ENCODE measurements around the gene RAB15. TPM values are rescaled to one million over a fixed set of nuclear protein-coding genes. Genes with fewer than 3 reads are reported as not detected.

Gene RAB15
- total and polyA plus RNA-seq, 2 donors (not counting 3 experiments of a cell fraction or from before 2014, with no cell fraction given) = 24.9 to 33.3 TPM

- POLR2A ChIA-PET = no interaction called here
- Histone ChIP-seq H3K4me3 (replicated peaks in 1 of 3; ENCODE audit: insufficient read depth in 1 of 3, low read depth in 1 of 3, low read length in 3 of 3) (no peak overlapping the region), H3K9me3 (replicated peaks; ENCODE audit: control insufficient read depth, insufficient read depth, low read length) (no peaks in the 10 kb centered on the region), H4K20me1 (replicated peaks; ENCODE audit: control insufficient read depth, extremely low read depth, insufficient read depth, low read length) (no peaks in the 10 kb centered on the region), H3K9ac (replicated peaks; ENCODE audit: extremely low read depth, insufficient read depth, low read length) (no peak overlapping the region), H3K4me2 (ENCODE audit: insufficient read depth, low read length) (no peak overlapping the region), H3K36me3 (ENCODE audit: control insufficient read depth in 2 of 2, extremely low read depth in 1 of 2, insufficient read depth in 2 of 2, low read length in 2 of 2) (peaks cover 0 to 4% of the 10 kb centered on the region in 2 experiments), H3K9me1 (replicated peaks; ENCODE audit: control insufficient read depth, extremely low read depth, insufficient read depth, low read length) (no peaks in the 10 kb centered on the region), H3K27ac (ENCODE audit: insufficient read depth, low read depth, low read length) (no peak overlapping the region), H3K27me3 (ENCODE audit: control insufficient read depth in 2 of 2, insufficient read depth in 2 of 2, low read length in 2 of 2) (no peaks in the 10 kb centered on the region), H3K4me1 (ENCODE audit: control insufficient read depth, extremely low read depth, insufficient read depth, low read length) (no peaks in the 10 kb centered on the region), H3K79me2 (ENCODE audit: control insufficient read depth, insufficient read depth, low read length) (no peaks in the 10 kb centered on the region), H2AFZ (ENCODE audit: low read depth, low read length) (no peak overlapping the region)
- TF ChIP-seq, protein P1, sequence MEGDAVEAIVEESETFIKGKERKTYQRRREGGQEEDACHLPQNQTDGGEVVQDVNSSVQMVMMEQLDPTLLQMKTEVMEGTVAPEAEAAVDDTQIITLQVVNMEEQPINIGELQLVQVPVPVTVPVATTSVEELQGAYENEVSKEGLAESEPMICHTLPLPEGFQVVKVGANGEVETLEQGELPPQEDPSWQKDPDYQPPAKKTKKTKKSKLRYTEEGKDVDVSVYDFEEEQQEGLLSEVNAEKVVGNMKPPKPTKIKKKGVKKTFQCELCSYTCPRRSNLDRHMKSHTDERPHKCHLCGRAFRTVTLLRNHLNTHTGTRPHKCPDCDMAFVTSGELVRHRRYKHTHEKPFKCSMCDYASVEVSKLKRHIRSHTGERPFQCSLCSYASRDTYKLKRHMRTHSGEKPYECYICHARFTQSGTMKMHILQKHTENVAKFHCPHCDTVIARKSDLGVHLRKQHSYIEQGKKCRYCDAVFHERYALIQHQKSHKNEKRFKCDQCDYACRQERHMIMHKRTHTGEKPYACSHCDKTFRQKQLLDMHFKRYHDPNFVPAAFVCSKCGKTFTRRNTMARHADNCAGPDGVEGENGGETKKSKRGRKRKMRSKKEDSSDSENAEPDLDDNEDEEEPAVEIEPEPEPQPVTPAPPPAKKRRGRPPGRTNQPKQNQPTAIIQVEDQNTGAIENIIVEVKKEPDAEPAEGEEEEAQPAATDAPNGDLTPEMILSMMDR (IDR thresholded peaks at IDR 0.05; ENCODE audit: extremely low read depth in 1 of 2, insufficient read depth in 1 of 2, low read depth in 1 of 2, low read length in 2 of 2) = no peak
- TF ChIP-seq, protein P2, sequence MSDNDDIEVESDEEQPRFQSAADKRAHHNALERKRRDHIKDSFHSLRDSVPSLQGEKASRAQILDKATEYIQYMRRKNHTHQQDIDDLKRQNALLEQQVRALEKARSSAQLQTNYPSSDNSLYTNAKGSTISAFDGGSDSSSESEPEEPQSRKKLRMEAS (IDR thresholded peaks at IDR 0.05; ENCODE audit: insufficient read depth, insufficient read length) = no peak
- no peak for TF ChIP-seq FOS (IDR thresholded peaks at IDR 0.05; ENCODE audit: borderline replicate concordance, insufficient read depth, low read length)
- TF ChIP-seq EZH2 (IDR thresholded peaks at IDR 0.05; ENCODE audit: borderline replicate concordance, low read depth, low read length, severe bottlenecking) = no peak
- TF ChIP-seq GATA2 (IDR thresholded peaks at IDR 0.05; ENCODE audit: insufficient read depth, insufficient read length, low read depth, low read length) = no peak
- no peak for TF ChIP-seq POLR2AphosphoS5 (IDR thresholded peaks at IDR 0.05; ENCODE audit: insufficient read depth, low read depth, low read length)
- no peak for TF ChIP-seq POLR2A (IDR thresholded peaks at IDR 0.05; ENCODE audit: low read depth, low read length)
- no peak for TF ChIP-seq JUN (IDR thresholded peaks at IDR 0.05; ENCODE audit: borderline replicate concordance, insufficient read depth, insufficient read length, low read depth)
- TF ChIP-seq MYC (IDR thresholded peaks at IDR 0.05; ENCODE audit: low read depth, low read length) = no peak
- BruUV-seq (replicated peaks) = no TSS peak
- no peak for FAIRE-seq
- intact Hi-C loops (cut with micrococcal nuclease) (no loop called here), dilution Hi-C loops (cut with MboI; ENCODE audit: extremely low pct_ligation_motif_present, low sequenced_read_pairs) (no loop called here)
- CTCF ChIA-PET = interaction anchor here (1.0 to 2.2 kb wide), 5 partner anchors 9 to 112 kb away, joined by 3 to 15 read pairs (median 4); no protein-coding TSS in a partner anchor
- no peak for DNase-seq (ENCODE audit: low read depth, low spot score)
Measured at GRCh38 chr14:64935508-64935907, 36.6 kb downstream of the RAB15 start.

Measured in endothelial cell of umbilical vein (primary cell).